NB4 (cell line): ENCODE measurements around the gene PRKAG3.
"Not testable (repeated sequence)": the region's sequence is repeated elsewhere in the genome, so short reads cannot be mapped to it uniquely, and the experiment has no call there.

Source experiments
- DNase-seq: peaks from one replicate; pipeline ENCODE4 v3.0.0; 2010; ENCODE audit warnings: low read depth
- H3K4me3 ChIP-seq: one replicate; pipeline ENCODE4 v1.5.1; 2011; ENCODE audit warnings: mild to moderate bottlenecking, low read depth, low read length, moderate library complexity
- MYC ChIP-seq: IDR thresholded peaks from 2 replicates; pipeline ENCODE4 v1.6.1; 2011; ENCODE audit warnings: low read depth, low read length
- POLR2A ChIP-seq: IDR thresholded peaks from 2 replicates; pipeline ENCODE4 v1.6.1; 2011; ENCODE audit warnings: mild to moderate bottlenecking; ENCODE audit not compliant: insufficient read length; ENCODE audit errors: extremely low read depth
- TF ChIP-seq, protein P1 (sequence below): IDR thresholded peaks from one replicate; pipeline ENCODE4 v1.5.1; 2012; ENCODE audit warnings: low read depth, low read length
- TF ChIP-seq, protein P2 (sequence below): IDR thresholded peaks from 2 replicates; pipeline ENCODE4 v1.6.1; 2011; ENCODE audit warnings: low read depth, low read length

PRKAG3 gene

DNA sequence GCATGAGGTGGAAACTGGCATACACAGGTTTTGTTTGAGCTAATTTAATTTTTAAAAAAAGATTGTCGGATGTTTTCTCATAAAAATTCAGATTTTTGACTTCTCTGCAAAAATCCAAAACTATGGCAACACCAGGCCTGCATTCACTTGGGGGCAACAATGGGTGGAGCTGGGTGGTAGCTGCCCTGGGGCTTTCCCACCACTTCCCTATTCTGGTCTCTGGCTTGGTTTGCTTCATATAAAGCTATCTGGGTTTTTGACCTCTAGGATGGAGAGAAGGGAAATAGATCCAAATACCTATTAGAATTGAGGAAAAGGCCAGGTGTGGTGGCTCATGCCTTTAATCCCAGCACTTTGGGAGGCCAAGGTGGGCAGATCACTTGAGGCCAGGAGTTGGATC is 55.1 kb downstream of the PRKAG3 start:
- TF ChIP-seq MYC (no peak), POLR2A (no peak)
- TF ChIP-seq, protein P1, sequence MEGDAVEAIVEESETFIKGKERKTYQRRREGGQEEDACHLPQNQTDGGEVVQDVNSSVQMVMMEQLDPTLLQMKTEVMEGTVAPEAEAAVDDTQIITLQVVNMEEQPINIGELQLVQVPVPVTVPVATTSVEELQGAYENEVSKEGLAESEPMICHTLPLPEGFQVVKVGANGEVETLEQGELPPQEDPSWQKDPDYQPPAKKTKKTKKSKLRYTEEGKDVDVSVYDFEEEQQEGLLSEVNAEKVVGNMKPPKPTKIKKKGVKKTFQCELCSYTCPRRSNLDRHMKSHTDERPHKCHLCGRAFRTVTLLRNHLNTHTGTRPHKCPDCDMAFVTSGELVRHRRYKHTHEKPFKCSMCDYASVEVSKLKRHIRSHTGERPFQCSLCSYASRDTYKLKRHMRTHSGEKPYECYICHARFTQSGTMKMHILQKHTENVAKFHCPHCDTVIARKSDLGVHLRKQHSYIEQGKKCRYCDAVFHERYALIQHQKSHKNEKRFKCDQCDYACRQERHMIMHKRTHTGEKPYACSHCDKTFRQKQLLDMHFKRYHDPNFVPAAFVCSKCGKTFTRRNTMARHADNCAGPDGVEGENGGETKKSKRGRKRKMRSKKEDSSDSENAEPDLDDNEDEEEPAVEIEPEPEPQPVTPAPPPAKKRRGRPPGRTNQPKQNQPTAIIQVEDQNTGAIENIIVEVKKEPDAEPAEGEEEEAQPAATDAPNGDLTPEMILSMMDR: no peak
- TF ChIP-seq, protein P2, sequence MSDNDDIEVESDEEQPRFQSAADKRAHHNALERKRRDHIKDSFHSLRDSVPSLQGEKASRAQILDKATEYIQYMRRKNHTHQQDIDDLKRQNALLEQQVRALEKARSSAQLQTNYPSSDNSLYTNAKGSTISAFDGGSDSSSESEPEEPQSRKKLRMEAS: no peak
- peak; percentile 33 for DNase-seq

DNA sequence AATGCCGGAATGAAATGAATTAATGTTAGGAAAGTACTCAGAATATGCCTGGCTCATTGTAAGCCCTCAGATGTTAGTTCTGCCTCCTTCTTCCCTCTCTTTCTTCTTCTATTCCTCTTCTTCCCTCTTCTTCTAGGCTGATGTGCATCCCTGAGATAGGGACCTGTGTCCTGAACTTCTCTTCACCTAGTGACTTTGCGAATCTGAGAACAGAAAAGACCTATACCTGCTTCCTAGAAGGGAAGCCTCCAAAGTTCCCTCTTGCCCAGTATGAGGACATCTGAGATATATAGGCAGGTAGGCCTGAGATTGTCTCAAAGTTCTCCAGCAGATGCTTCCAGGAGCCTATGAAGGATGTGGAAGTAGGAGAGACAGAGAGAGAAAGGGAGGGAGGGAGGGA is 57.7 kb downstream of the PRKAG3 start:
- no peak overlapping the region for H3K4me3 ChIP-seq
- TF ChIP-seq, protein P2: no peak
- TF ChIP-seq MYC: no peak
- TF ChIP-seq POLR2A: no peak
- TF ChIP-seq, protein P1: no peak
- no peak for DNase-seq

More for the DNA sequence above, 55.1 kb downstream of the PRKAG3 start:
- H3K4me3 ChIP-seq: no peak overlapping the region

DNA sequence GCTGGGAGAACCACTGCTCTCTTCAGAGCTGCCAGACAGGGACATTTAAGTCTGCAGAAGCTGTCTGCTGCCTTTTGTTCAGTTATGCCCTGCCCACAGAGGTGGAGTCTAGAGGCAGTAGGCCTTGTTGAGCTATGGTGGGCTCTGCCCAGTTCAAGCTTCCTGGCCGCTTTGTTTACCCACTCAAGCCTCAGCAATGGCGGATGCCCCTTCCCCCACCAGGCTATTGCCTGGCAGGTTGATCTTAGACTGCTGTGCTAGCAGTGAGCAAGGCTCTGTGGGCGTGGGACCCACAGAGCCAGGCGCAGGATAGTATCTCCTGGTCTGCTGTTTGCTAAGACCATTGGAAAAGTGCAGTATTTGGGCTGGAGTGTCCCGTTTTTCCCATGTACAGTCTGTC is 58.8 kb downstream of the PRKAG3 start:
- not testable (repeated sequence) for H3K4me3 ChIP-seq, DNase-seq
